Esophagus muscularis mucosa (tissue), 4 donors: ENCODE data around the gene XK. TPM values are rescaled to one million over a fixed set of nuclear protein-coding genes. Genes with fewer than 3 reads are reported as not detected.

Experiments used
- DNase-seq: peaks from one replicate; pipeline ENCODE4 v3.0.0-alpha.2; 2017; ENCODE audit errors: extremely low spot score
- H3K27ac ChIP-seq, 4 donors: fragments of 200-600 bp; sonication (generic); replicated peaks in 1 of 4; 1 replicate in 3 of 4; 2 replicates in 1 of 4; pipeline ENCODE4 v1.5.1; 2016 to 2019; ENCODE audit warnings: mild to moderate bottlenecking in 1 of 4
- H3K27me3 ChIP-seq, 4 donors: fragments of 200-600 bp; sonication (generic); one replicate each; pipeline versions ENCODE4 v1.5.1 to v1.6.0; 2016 to 2019
- H3K36me3 ChIP-seq, 4 donors: fragments of 200-600 bp; sonication (generic); one replicate each; pipeline ENCODE4 v1.5.1; 2016 to 2019
- H3K4me1 ChIP-seq, 4 donors: fragments of 200-600 bp; sonication (generic); one replicate each; pipeline ENCODE4 v1.5.1; 2016 to 2019
- H3K4me3 ChIP-seq, 4 donors: fragments of 200-600 bp; sonication (generic); 1 replicate in 2 of 4; 2 replicates in 2 of 4; pipeline ENCODE4 v1.5.1; 2016 to 2019; ENCODE audit warnings: mild to moderate bottlenecking in 4 of 4, moderate library complexity in 1 of 4
- H3K9me3 ChIP-seq, 4 donors: fragments of 200-600 bp; sonication (generic); 1 replicate in 3 of 4; 2 replicates in 1 of 4; pipeline ENCODE4 v1.5.1; 2016 to 2019
- EP300 ChIP-seq: sonication (generic); formaldehyde crosslinking; IDR thresholded peaks from one replicate; pipeline ENCODE4 v1.6.1; 2017; ENCODE audit warnings: antibody characterized with exemption
- POLR2A ChIP-seq: fragments of 450-650 bp; IDR thresholded peaks from one replicate; pipeline ENCODE4 v1.6.1; 2017; ENCODE audit warnings: antibody characterized with exemption, moderate library complexity, mild to moderate bottlenecking, low read depth
- POLR2AphosphoS5 ChIP-seq, 2 donors: sonication (generic); formaldehyde crosslinking; IDR thresholded peaks; one replicate each; pipeline ENCODE4 v1.6.1; 2017; ENCODE audit warnings: antibody characterized with exemption in 2 of 2
- WGBS: methylation state at CpG from one replicate; pipeline ENCODE4 v1.1.5; 2018; 5-methylcytosine and 5-hydroxymethylcytosine counted together
- intact Hi-C: fragments of 100-400 bp; cut with DNase I; formaldehyde crosslinking; loops from one replicate; pipeline ENCODE4 v1.15.1; 2023
- total RNA-seq, 4 donors: library from RNA; depleted of rRNA; stranded (reverse); fragments of >200 nt; gene quantifications; one replicate each; pipeline versions ENCODE4 v1.1.0 to v1.2.1, GENCODE V29; 2016
- TF ChIP-seq, protein P1 (sequence below), 3 experiments: fragments of 200-600 bp in 2 of 3; fragments of 450-650 bp in 1 of 3; sonication (generic) in 2 of 3; IDR thresholded peaks; one replicate each; pipeline ENCODE4 v1.5.1; 2017 to 2019; ENCODE audit warnings: antibody characterized with exemption in 3 of 3, mild to moderate bottlenecking in 2 of 3, moderate library complexity in 1 of 3

XK gene
- total RNA-seq, 4 donors from 2014 or later = 8.4 to 11.9 (median 9.9) TPM

GRCh38 chrX:37686369-37686995 lies 891 bp downstream of the XK start:
- TF ChIP-seq POLR2AphosphoS5 (IDR thresholded peaks at IDR 0.05) (no peak), POLR2A (no peak), EP300 (no peak)
- TF ChIP-seq, protein P1, sequence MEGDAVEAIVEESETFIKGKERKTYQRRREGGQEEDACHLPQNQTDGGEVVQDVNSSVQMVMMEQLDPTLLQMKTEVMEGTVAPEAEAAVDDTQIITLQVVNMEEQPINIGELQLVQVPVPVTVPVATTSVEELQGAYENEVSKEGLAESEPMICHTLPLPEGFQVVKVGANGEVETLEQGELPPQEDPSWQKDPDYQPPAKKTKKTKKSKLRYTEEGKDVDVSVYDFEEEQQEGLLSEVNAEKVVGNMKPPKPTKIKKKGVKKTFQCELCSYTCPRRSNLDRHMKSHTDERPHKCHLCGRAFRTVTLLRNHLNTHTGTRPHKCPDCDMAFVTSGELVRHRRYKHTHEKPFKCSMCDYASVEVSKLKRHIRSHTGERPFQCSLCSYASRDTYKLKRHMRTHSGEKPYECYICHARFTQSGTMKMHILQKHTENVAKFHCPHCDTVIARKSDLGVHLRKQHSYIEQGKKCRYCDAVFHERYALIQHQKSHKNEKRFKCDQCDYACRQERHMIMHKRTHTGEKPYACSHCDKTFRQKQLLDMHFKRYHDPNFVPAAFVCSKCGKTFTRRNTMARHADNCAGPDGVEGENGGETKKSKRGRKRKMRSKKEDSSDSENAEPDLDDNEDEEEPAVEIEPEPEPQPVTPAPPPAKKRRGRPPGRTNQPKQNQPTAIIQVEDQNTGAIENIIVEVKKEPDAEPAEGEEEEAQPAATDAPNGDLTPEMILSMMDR (IDR thresholded peaks at IDR 0.05) = no peak

DNA sequence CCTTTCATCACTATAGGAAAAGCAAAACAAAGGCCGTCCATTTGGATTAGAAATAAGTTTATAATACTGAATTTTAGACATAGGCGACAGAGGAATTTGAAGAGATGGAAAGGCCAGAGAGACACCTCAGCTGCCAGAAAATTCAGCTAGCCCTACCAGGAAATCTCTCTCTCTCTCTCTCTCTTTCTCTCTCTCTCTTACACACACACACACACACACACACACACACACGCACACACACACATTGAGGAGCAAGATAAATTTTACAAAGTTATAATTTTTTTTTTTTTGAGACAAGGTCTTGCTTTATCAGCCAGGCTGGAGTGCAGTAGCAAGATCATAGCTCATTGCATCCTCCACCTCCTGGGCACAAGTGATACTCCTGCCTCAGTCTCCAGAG lies 1.4 kb downstream of the XK start:
- no peak for DNase-seq
- peaks cover 0 to 36% (median 22%) of the 10 kb centered on the region in 4 donors for H3K4me1 ChIP-seq
- no peaks in the 10 kb centered on the region for H3K27me3 ChIP-seq
- TF ChIP-seq, protein P1 (IDR thresholded peaks at IDR 0.05) = no peak
- TF ChIP-seq POLR2A (no peak), EP300 (no peak), POLR2AphosphoS5 (IDR thresholded peaks at IDR 0.05) (no peak)
- peak overlapping the region; percentile 85 to 91 (median 87) for H3K27ac ChIP-seq
- intact Hi-C loops = no loop called here
- 68% methylated on average over 3 of the region's 3 CpGs for WGBS
- H3K4me3 ChIP-seq = peak overlapping the region in 3 of 4 donors; percentile 55 to 58 (median 57)
- H3K36me3 ChIP-seq = no peaks in the 10 kb centered on the region
- no peaks in the 10 kb centered on the region for H3K9me3 ChIP-seq

More at GRCh38 chrX:37686369-37686995, 891 bp downstream of the XK start:
- intact Hi-C loops = no loop called here
- Histone ChIP-seq H3K36me3 (no peaks in the 10 kb centered on the region), H3K27me3 (no peaks in the 10 kb centered on the region), H3K9me3 (no peaks in the 10 kb centered on the region), H3K4me1 (peaks cover 0 to 36% (median 22%) of the 10 kb centered on the region in 4 donors), H3K4me3 (peak overlapping the region; percentile 55 to 66 (median 58)), H3K27ac (peak overlapping the region; percentile 85 to 91 (median 87))
- DNase-seq = no peak
- WGBS = 55% methylated on average over 8 of the region's 9 CpGs

DNA sequence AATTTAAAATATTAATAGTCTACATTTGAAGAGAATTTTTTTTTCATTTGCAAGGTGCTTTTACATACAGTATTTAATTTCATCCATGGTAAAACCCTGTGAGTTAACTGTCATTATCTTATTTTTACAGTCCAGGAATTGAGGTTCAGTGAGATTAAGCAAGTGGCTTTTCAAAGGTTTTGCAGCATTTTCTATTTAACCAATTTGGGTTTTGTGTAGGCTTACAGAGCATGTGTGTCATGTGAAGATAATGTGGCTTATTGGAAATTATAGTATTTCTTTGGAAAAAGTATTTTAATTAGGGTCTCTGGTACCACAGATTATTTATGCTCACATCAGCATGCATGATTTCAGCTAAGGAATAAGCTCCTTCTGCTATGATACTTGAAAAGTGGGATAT lies 4.5 kb downstream of the XK start:
- Histone ChIP-seq H3K27me3 (no peaks in the 10 kb centered on the region), H3K9me3 (no peaks in the 10 kb centered on the region), H3K27ac (peak overlapping the region in 3 of 4 donors; percentile 26 to 86 (median 34)), H3K4me3 (no peak overlapping the region), H3K4me1 (peaks cover 0 to 29% (median 14%) of the 10 kb centered on the region in 4 donors), H3K36me3 (no peaks in the 10 kb centered on the region)
- intact Hi-C loops = no loop called here
- TF ChIP-seq POLR2A (no peak), POLR2AphosphoS5 (IDR thresholded peaks at IDR 0.05) (no peak), EP300 (no peak)
- TF ChIP-seq, protein P1 (IDR thresholded peaks at IDR 0.05) = no peak
- no peak for DNase-seq

DNA sequence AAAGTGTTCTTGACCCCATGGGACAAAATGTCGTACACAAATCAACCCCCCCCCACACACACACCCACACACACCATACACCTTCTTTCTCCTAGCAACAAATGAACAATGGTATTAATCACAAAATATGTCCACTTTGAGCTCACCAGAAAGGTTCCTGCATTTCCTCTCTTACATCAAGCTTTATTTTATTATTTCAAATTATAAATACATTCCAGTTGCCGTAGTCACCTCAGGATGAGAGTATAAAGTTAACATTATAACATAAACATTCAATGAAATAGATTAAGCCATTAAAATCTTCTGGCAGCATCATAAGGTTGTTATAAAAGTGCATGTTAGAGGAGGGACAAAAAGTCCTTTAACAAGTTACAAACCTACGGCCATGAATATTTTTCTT lies 7.3 kb downstream of the XK start:
- Histone ChIP-seq H3K27ac (peak overlapping the region in 2 of 4 donors; percentile 22 to 23), H3K9me3 (no peaks in the 10 kb centered on the region), H3K27me3 (no peaks in the 10 kb centered on the region), H3K36me3 (no peaks in the 10 kb centered on the region), H3K4me1 (peaks cover 0 to 25% (median 7%) of the 10 kb centered on the region in 4 donors), H3K4me3 (no peak overlapping the region)
- 52% methylated on average over 3 of the region's 3 CpGs for WGBS
- no peak for TF ChIP-seq POLR2A
- TF ChIP-seq POLR2AphosphoS5 (IDR thresholded peaks at IDR 0.05) = no peak
- TF ChIP-seq, protein P1 (IDR thresholded peaks at IDR 0.05) = no peak
- TF ChIP-seq EP300 = no peak
- intact Hi-C loops = no loop called here
- DNase-seq = no peak
